GM18861 (cell line): Measurements from ENCODE around the gene TCF7.

Source experiments
- ATAC-seq: cut with Tn5 transposase; IDR thresholded peaks from one replicate; pipeline ENCODE4 v1.9.1; 2021; ENCODE audit not compliant: unreplicated experiment

TCF7 gene

DNA sequence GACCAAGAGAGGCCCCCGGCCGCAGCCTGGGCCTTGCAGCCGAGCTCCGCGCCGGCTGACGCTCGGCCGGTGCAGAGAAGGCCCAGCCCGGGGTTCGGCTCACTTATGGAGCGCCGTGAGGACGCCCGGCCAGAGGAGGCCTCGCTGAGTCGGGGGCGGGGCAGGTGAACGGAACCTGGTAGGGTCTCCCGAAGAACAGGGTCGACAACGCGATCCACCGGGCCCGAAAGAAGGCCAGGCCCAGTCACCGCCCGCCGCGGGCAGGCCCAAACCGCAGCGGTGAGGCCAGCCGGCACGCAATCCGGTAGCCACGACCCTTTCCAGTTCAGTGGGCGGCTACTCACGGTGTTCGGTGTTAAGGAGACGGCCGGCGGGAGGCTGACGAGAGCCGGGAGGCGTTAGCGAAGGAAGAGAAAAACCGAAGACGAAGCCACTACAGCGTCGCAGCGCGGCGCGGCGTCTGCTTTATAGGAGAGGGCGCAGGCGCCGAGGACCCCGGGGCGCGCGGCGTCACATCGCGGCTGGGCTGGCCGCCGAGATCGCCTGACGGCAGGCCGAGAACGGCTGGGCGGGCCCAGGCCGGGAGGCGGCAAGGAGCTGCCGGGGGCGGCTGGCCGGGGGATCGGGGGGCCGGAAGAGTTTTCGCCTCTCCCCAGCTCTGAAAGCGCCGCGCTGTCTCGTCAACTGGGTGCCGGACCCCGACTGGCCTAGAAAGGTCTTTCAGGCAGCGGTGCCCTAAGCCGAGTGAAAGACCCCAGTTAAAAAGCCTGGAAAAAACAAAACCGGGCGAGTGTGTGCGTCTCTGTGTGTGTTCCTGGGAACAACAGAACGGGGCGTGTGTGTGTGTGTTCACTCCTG is 62.3 kb downstream of the TCF7 start, which contains the start of gene SKP1:
TSS of gene SKP1 (minus strand) at position 440 of the 858 bp plus-strand sequence. CDS start 2,928 bp downstream, outside the sequence.
- ATAC-seq: peak; percentile 72

DNA sequence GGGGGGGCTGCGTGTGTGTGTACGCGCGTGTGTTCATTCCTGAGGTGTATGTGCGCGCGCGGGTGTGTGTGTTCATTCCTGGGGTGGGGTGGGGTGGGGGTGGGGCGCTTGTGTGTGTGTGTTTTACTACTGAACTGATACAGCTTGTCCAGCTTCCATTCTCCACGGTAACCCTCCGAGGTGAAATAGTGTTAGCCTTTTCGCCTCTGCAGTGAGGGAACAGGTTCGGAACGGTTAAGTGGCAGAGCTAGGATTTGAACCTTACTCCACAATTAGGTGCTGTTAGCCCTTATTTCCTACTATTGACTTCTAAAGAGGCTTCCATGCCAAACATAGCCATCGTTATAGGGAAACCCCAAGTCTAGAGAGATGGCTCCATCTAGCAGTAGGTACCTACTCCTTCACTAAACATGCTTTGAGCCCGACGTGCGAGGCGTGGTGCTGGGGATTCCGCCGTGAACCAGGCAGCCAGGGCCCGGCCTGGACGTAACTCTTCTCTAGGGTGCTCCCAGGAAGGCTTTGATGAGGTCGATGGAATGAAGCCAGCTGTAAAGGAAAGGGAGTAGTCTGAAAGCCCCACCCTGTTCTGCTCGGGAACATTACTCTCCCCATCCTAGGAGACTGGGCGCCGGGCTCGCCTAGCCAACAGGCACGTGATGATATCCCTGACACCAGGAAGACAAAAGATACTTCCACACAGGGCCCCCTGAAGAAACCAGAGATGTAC is 63.1 kb downstream of the TCF7 start:
- ATAC-seq: no peak

DNA sequence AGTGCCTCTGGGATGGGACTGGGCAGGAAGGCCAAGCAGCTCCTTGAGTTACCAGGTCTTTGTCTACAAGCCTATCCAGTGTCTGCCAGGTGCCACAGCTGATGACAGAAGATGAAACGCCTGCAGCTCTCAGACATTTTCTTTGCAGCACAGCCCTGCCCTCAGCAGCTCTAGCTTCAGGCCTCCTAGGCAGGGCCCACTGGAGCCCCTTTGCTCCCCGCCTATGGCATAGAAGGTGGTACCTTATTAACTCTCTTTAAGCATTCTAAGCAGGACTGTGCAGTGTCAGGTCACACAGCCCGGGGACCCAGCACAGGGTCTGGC is 63.6 kb downstream of the TCF7 start:
- ATAC-seq: no peak

DNA sequence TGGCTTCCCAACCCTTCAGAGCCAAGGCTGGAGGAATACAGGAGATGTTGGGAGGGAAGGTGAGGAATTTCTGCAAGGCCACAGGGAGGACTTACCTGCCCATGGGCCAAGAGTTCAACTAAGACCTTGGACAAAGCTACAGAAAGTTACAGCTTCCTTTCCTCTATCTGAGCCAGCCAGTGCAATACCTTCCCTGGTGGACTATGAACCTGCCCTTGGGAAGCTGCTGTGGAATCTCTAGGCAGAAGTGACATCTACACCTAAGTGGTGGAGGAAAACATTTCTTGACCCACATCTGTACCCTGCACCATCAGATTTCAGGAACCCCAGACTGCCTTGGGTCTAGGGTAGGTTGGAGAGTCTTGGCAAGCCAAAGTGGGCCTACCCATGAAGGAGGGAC is 69.0 kb downstream of the TCF7 start:
- no peak for ATAC-seq

DNA sequence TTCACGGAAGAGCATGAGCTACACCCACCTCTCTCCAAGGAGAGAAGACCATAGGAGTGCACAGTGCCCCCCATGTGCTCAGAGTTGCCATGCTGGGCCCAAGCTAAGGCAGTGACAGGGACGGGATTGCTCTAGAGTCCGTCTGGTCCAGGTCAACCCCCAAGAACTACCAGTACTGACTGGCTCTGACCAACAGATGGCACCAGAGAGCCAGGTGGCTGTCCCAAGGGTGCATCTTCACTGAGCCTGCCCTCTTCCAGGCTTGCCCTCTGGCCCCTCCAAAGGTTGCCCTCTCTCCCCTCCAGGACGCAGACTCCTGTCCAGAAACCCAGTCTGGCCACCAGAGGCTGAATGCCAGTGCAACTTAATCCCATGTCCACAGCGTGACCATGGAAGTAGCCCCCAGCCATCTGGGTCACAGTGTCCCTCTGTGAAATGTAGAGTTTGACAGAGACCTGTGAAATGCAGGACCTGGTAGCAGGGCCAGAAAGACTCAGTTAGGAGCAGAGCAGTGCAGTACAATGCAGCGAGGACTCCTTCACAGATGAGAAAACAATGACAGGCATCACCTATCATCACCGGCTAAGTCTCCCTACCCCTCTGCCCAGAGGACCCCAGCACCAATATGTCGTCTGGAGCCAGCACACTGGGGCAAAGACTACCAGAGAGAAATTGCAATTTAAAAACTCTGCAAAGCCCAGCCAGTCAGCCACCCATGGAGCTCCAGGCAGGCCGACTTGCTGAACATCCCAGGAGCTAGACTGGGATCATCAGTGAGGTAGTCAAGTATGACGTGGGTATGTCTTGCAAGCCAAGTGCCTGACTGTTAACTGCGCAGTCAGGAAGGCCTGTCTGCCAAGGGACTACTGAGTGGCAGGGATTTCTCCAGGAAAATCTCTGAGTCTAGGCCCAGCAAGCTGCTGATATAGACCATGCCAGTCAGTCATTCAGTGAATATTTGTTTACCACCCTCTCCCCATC is 70.0 kb downstream of the TCF7 start:
- no peak for ATAC-seq

DNA sequence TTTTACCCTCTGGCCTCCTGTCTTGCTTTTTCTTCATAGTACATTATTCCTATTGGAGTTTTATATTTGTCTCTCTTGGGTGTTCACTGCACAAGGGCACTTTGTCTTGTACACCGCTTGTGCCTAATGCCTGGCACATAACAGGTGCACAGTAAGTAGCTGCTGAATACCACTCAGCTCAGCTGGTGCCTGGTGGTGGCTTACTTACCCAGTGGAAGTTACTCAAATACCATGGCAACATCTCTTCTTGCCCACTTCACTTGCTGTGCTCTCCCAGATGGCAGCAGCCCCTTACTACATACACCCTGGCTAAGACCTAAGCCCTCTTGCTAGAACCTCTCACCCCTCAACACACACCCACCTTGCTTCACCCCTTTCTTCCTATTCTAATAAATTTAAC is 73.6 kb downstream of the TCF7 start:
- ATAC-seq: no peak

DNA sequence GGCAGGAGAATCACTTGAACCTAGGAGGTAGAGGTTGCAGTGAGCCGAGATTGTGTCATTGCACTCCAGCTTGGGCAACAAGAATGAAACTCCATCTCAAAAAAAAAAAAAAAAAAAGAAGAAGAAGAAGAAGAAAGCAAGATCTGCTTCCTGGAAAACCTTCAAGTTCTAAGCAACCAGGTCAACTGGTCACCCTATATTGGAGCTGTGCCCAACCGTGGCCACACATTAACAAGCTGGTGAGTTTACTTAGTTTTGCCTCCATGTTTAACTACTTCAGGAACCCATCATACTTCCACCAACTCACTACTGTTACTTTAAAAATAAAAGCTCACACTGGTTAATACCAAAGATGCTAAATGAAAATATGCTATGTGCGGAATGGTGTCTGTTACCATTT is 74.5 kb downstream of the TCF7 start:
- no peak for ATAC-seq

DNA sequence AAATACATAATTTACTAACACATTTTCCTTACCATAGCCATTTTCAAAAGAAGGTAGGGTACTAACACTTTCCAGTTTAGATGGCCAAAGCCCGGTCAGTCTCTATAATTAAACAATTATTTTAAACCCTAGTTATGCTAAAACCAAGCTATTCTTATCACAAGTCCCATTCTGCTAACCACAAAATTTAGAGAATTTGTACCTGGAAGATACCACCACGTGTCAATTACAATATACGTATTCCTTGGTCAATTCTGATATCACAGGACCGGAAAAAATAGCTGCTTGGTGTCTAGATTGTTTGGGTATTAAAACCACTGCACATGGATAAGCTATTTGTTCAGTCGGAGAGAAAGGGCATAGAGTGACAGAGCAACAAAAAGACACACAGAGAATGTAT is 81.2 kb downstream of the TCF7 start:
- ATAC-seq: no peak
